ENCODE measurements around the gene SEMA4B. TPM values are rescaled to one million over a fixed set of nuclear protein-coding genes. Genes with fewer than 3 reads are reported as not detected.

Gene SEMA4B
- total and polyA plus RNA-seq, 8 donors, result 32.5 to 63.9 (median 38.4) TPM

GRCh38 chr15:90232196-90232595 is 31.1 kb downstream of the SEMA4B start:
- FAIRE-seq (no peak), DNase-seq (peak in 1 of 6 donors; percentile 35), ATAC-seq (no peak)
- H3K27me3 ChIP-seq, result no peaks in the 10 kb centered on the region
- no peak for TF ChIP-seq CTCF (IDR thresholded peaks at IDR 0.05)
- H3K4me3 ChIP-seq, result peak overlapping the region in 3 of 4 donors; percentile 60 to 90 (median 89)
- H3K9me3 ChIP-seq, result no peaks in the 10 kb centered on the region
- H3K27ac ChIP-seq, result peak overlapping the region; percentile 87 to 98 (median 93)
- H3K4me1 ChIP-seq, result peaks cover 34 to 53% (median 45%) of the 10 kb centered on the region in 3 donors
- WGBS, 2 donors, result 40 to 41% methylated on average over 13 of the region's 13 CpGs
- peaks cover 0 to 15% (median 3%) of the 10 kb centered on the region in 3 donors for H3K36me3 ChIP-seq
- intact Hi-C loops (cut with DNase I), result no loop called here

- peaks cover 27 to 45% (median 37%) of the 10 kb centered on the region in 3 donors for H3K4me1 ChIP-seq
- no peak for FAIRE-seq
Measured at GRCh38 chr15:90232941-90233386, 31.8 kb downstream of the SEMA4B start.

GRCh38 chr15:90233387-90234095 is 32.4 kb downstream of the SEMA4B start, which contains the start of gene CIB1:
CIB1 (minus strand) TSS chr15:90233941; CDS start chr15:90233885, 56 bp downstream.
- H3K4me1 ChIP-seq, result peaks cover 23 to 40% (median 33%) of the 10 kb centered on the region in 3 donors
- no peak for FAIRE-seq
- peak; percentile 98 to 99 (median 99) for DNase-seq
- TF ChIP-seq CTCF (IDR thresholded peaks at IDR 0.05), result no peak
- H3K9me3 ChIP-seq, result no peaks in the 10 kb centered on the region
- peak within 1 kb of the TSS; percentile 60 to 90 (median 74) for H3K4me3 ChIP-seq
- H3K27me3 ChIP-seq, result no peaks in the 10 kb centered on the region
- peak within 1 kb of the TSS; percentile 87 to 98 (median 93) for H3K27ac ChIP-seq
- H3K36me3 ChIP-seq, result peaks cover 0 to 15% (median 3%) of the 10 kb centered on the region in 3 donors
- intact Hi-C loops (cut with DNase I), result no loop called here
- 0 to 1% methylated on average over 54 to 63 of the region's 63 CpGs for WGBS, 2 donors
- peak; percentile 80 to 90 (median 85) for ATAC-seq

More at GRCh38 chr15:90232941-90233386, 31.8 kb downstream of the SEMA4B start:
- 3 to 6% methylated on average over 9 of the region's 9 CpGs for WGBS, 2 donors
- no peaks in the 10 kb centered on the region for H3K27me3 ChIP-seq
- intact Hi-C loops (cut with DNase I), result no loop called here
- DNase-seq, result peak in 2 of 6 donors; percentile 30 to 42
- peak overlapping the region; percentile 87 to 98 (median 93) for H3K27ac ChIP-seq
- H3K36me3 ChIP-seq, result peaks cover 0 to 15% (median 3%) of the 10 kb centered on the region in 3 donors
- TF ChIP-seq CTCF (IDR thresholded peaks at IDR 0.05), result peak in 3 of 4 donors; percentile 21 to 47 (median 25)
- H3K4me3 ChIP-seq, result peak overlapping the region; percentile 60 to 90 (median 74)
- no peak for ATAC-seq
- H3K9me3 ChIP-seq, result no peaks in the 10 kb centered on the region

- Histone ChIP-seq H3K27ac (peak within 1 kb of the TSS; percentile 87 to 98 (median 93)), H3K9me3 (no peaks in the 10 kb centered on the region), H3K27me3 (no peaks in the 10 kb centered on the region), H3K36me3 (peaks cover 0 to 8% (median 0%) of the 10 kb centered on the region in 3 donors), H3K4me1 (peaks cover 15 to 33% (median 25%) of the 10 kb centered on the region in 3 donors), H3K4me3 (peak within 1 kb of the TSS; percentile 60 to 90 (median 74))
- 2% methylated on average over 43 to 49 of the region's 49 CpGs for WGBS, 2 donors
- FAIRE-seq (no peak), ATAC-seq (no peak), DNase-seq (peak in 2 of 6 donors; percentile 12 to 31)
- intact Hi-C loops (cut with DNase I), result no loop called here
- no peak for TF ChIP-seq CTCF (IDR thresholded peaks at IDR 0.05)
Measured at GRCh38 chr15:90234096-90234988, 33.2 kb downstream of the SEMA4B start, which contains the start of gene GDPGP1. GDPGP1 (plus strand) TSS chr15:90234209; CDS start chr15:90240909, 6,700 bp downstream.
